Fibroblast of skin of right biceps (primary cell): ENCODE measurements around the gene PFKFB3.
"Not testable (repeated sequence)": the region's sequence is repeated elsewhere in the genome, so short reads cannot be mapped to it uniquely, and the experiment has no call there.

Experiments used
- DNase-seq: peaks from one replicate; pipeline ENCODE4 v3.0.0-alpha.2; 2013

The PFKFB3 gene

DNA sequence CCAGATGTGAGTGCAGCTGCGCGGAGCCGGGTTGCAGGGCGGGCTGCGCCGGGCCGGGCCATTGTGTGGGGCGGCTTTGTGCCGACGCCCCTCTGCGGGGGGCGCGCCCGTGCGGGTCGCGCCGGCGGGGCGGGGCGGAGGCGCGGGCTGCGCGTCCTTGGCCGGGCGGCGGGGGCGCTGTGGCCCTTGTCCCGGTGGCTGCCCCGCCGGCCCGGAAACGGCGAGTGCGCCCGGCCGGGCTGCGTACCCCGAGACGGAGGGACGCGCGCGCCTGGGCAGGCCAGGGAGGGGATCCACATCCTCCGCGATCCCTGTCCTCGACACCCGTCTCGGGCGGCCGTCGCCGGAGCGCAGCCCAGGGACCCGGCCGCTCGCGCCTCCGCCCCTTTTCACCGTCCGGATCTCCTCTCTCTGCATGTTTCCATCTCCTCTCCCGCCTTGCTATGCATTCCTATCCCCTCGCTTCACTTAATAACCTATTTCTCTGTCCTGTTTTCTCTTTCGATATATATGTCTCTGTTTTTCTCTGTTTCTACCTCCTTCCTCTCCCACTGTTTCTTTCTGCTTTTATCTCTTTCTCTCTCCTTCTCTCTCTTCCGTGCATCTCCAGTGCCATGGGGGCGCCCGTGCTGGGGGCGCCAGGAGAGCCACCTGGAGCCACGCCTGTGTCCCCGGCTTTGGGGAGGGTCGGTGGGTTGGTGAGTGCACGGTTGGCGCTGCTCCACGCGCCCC lies 765 bp downstream of the PFKFB3 start:
- peak; percentile 75 for DNase-seq

DNA sequence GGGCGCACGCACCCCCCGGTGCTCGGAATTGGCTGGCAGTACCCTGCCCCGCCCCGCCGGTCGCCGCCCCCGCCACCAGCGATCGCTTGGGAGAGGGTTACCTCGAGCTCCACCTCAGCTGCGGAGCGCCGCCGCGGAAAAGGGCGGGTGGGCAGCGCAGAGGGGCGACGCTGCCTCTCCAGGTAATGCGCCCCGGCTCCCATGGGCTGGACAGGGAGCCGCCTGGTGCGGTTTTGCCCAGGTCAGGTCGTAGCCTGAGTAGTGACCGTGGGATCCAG lies 1.3 kb downstream of the PFKFB3 start:
- DNase-seq = no peak

DNA sequence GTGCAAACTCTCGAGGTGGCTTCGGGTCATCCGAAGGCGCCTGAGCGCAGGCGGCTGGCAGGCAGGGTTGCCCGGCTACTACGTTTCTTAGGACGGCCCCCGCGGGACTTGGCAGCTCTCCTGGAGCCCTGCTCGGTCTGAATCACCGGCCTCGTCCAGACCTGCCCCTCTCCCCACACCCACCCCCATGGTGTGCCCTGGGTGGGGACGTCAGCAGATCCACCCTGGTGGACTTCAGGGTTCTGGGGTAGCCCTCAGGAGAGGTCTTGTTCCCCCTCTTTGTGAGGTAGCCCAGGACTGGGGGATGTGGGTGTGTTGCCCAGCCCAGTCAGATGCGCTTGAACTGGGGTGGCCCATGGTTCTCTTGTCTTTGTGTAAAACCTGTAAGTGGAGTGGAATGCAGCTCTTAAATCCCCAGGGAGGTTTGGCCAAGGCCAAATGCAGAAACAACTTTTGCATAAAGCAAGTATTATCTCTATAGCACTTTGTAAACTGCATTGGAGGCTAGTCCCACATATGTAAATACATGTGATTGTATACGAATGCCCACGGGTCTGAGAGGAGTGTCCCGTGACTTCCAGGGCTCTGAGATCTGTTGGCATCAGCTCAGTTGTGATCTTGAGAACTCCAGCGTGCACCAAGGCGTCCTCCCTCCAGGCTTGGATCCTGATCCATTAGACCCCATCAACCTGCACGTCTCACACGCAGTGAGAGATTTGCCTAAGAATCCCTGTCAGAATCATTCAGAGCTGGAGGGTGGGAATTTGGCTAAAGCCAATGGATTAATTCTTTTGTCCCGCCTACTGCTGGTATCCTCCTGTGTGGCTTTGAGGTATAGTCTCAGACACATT lies 1.8 kb downstream of the PFKFB3 start:
- DNase-seq = peak; percentile 83

DNA sequence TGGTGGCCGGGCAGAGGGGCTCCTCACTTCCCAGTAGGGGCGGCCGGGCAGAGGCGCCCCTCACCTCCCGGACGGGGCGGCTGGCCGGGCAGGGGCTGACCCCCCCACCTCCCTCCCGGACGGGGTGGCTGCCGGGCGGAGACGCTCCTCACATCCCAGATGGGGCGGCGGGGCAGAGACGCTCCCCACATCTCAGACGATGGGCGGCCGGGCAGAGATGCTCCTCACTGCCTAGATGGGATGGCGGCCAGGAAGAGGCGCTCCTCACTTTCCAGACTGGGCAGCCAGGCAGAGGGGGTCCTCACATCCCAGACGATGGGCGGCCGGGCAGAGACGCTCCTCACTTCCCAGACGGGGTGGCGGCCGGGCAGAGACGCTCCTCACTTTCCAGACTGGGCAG lies 3.8 kb downstream of the PFKFB3 start:
- not testable (repeated sequence) for DNase-seq

DNA sequence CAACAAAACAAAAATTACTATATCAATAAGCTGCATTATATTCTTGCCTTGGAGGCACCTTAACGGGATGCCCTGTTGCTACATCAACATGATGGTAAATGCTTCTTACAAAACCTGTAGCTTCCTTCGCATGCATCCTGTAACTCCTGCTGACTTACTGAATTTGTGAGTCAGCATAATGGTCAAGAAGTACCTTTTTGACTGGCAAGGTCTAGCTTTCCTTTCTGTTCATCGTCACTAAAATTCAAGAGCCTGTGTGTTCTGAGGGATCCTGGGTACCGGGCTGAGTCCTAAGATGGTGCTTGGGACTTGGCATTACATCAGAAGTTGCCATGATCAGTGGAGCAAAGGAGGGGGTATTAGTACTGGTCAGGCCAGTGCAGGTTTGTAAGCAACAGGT lies 4.9 kb downstream of the PFKFB3 start:
- DNase-seq = no peak

DNA sequence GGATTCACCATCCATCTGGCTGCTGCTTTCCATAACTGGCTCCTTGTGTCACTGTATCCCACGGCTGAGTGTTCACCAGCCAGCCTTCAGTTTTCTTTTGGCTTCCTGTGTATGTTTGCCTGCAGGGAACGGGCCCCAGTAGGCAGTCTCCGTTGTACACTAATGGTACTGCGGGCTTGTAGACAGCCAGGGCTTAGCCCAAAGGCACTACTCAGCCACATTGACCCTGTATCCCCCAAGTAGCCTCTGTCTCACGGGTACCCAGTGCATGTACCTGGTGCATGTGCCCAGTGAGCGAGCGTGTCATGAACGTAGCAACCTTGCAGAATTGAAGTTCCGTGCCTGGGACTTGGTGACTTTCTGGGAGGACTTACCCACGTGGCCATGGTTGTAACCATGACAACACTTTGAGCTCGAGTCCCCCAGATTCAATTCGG lies 6.1 kb downstream of the PFKFB3 start:
- no peak for DNase-seq

DNA sequence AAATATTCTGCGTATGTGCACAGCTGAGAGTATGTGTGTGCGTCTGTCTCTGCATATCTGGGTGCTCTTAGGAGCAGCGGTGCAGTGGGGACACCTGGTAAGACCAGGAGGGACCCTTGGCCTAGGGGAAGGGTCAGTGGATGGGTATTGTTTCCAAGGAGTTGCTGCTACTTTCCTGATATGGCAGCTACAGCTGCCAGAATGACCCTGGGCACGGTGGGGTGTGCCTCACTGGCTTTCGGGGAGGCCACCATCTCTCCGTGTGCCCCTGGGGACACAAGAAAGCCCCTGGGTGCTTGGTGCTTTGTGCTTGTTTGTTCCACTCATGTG lies 8.6 kb downstream of the PFKFB3 start:
- DNase-seq = no peak

DNA sequence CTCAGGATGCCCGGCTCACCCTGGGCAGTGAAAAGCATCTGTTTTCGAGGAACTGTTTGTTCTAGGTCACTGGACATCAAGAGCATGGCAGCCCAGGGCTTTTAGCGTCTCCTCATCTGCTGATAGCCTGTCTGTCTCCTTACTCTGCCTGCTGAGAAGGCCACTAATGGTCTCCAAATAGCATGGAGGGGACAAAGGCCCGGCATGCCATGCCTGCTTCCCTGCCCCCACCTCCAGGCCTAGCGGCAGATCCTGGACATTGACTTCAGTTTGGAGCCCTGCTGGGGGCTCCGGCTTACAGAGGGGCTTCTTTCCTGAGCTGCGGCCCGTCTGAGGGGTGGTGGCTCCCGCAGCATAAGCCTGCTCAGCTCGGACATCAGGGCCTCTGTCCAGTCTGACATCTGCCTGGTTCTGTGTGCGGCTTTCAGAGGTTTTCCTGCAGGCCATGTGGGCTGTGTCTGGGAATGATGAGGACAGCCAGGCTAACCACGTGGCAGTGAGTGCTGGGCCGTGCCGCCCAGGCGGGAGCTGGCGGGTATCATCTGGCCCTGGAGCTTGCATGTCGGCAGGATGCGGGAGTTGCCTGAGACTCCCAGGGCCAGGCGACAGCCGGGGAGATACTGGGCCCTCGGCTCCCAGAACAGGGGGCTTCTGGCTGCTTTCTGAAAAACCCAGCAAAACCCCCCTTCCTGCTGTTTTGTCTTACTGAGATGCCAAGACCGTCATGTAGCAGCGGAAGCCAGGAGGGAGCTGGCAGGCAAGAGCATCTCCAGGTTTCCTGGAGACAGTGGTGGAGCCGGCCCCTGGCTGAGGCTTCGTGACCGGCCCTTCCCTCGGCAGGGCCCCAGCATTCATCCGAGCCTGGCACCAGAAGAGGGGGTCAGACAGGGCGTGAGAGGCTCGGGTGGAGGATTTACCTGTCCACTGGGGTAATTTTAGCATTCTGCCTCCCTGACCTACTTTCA lies 9.2 kb downstream of the PFKFB3 start:
- DNase-seq = no peak

DNA sequence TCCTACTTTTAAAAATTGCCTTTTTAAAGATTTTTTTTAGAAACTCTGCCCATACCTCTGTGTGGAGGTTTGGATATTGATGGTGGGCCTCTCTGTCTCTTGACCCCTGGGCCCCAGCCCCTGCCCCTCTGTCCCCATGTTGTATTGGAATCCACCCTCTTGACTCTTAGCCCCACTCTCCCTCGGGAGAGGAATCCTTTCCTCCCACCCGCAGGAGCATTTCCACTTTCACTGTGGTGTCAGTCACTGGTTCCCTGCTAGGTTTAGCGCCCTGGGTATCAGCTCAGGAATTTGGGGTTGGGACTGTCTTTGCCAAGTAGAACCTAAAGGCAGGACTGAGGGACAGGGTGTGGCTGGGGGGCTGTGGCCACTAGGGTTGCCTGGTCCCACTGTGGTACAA lies 10.1 kb downstream of the PFKFB3 start:
- no peak for DNase-seq

DNA sequence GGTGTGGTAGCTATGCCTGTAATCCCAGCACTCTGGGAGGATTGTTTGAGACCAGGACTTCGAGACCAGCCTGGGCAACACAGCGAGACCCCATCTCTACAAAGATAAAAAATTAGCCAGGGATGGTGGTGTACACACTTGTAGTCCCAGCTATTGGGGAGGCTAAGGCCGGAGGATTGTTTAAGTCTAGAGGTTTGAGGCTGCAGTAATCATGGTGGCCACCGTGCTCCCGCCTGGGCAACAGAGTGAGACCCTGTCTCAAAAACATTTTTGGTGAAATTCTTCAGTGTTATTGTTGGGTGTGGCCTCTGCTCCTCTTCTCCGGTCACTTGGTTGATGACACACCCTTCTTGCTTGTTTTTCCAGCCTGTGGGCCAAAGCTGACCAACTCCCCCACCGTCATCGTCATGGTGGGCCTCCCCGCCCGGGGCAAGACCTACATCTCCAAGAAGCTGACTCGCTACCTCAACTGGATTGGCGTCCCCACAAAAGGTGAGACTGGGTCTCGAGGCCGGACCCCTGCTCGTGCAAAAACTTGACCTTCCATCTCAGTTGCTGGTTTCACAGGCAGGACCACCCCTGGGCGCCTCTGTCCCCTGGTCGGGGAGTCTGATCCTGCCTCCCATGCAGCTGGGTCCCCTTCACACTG lies 10.6 kb downstream of the PFKFB3 start:
- DNase-seq = no peak

DNA sequence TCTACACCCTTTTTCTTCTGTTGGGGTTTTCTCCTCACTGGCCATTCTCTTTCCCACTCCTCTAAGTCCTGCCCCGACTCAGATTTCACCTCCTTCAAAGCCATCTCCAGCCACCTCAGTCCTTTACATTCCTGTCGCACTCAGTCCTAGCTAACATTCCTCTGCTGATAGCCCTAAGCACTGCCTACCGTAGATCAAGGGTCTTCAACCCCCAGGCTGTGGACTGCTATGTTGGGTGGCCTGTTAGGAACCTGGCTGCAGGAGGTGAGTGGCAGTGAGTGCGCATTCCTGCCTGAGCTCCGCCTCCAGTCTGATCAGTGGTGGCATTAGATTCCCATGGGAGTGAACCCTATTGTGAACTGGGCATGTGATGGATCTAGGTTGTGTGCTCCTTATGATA lies 11.2 kb downstream of the PFKFB3 start:
- no peak for DNase-seq

DNA sequence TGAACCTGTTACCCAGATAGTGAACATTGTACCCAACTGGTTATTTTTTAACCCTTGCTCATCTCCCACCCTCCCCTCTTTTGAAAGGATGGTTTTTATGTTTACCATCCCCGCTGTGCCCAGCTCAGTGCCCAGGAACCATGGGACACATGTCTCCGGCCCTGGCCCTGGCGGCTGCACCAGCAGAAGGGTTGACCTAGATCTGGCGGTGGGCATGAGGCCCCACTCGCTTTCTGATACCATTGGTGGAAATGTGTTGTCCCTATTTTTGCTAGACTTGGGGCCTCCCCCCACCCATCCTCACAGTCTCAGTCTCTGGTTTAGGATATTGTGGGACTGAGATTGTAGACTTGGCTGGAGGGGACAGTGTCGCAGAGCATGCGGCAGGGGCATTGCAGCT lies 11.9 kb downstream of the PFKFB3 start:
- DNase-seq = no peak

DNA sequence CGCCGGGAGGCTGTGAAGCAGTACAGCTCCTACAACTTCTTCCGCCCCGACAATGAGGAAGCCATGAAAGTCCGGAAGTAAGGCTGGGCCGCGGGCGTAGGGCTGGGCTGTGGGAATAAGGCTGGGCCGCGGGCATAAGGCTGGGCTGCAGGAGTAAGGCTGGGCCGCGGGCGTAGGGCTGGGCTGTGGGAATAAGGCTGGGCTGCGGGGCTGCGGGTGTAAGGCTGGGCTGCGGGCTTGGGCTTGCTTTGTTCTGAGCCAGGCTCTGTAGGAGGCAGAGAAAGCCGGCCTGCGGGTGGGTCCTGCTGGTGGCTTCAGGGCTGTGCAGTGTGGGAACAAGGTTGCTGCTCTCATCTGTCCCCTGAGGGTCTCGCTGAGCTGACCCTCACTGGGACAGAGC lies 12.5 kb downstream of the PFKFB3 start:
- no peak for DNase-seq

DNA sequence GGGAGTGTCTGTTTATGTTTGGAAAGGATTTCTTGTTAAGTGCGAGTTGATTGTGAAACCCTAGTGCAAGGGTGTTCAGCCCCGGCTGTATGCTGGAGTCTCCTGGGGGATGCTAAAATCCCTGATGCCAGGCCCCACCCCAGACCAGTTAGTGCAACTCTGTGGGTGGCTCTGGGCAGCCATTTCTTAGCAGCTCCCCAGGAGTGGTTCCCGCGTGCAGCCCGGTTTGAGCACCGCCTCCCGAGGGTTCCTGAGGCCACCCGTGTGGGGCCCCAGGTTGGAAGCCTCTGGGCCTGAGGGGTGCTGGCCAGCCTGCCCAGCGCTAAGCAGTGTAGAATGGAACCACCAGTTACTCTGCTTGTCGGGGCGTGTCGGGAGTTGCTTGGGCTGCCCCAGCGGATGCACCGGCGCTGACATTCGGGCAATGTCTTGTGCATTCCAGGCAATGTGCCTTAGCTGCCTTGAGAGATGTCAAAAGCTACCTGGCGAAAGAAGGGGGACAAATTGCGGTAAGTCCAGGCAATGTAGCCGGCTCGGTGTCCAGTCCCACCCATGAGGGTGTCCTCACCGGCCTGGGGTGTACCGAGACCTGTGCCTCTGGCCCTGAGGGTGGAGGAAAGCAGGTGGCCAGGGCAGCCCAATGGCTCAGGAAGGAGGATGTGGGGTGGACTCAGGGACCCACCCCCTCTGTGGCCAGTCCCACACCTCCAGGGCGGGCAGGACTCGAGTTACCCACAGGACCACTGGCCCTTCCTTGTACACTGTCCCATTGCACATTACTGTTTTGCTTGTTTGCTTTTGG lies 13.2 kb downstream of the PFKFB3 start:
- no peak for DNase-seq

DNA sequence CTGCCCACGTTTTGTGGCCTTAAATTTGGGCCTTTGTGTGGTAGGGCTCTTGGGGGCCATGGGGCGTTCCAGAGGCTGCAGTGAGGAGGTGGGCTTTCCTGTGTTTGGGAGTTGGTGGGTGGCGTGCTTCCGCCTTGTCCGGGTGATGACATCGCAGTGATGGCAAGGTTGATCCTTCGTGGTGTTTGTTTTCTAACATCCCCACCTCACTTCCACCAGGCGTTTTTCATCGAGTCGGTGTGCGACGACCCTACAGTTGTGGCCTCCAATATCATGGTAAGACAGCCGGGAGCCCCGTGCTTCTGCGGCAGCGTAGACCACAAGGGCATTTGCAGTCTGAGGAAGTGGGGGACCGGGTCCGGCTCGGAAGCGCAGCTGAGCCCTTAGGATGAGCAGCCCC lies 14.2 kb downstream of the PFKFB3 start:
- no peak for DNase-seq

DNA sequence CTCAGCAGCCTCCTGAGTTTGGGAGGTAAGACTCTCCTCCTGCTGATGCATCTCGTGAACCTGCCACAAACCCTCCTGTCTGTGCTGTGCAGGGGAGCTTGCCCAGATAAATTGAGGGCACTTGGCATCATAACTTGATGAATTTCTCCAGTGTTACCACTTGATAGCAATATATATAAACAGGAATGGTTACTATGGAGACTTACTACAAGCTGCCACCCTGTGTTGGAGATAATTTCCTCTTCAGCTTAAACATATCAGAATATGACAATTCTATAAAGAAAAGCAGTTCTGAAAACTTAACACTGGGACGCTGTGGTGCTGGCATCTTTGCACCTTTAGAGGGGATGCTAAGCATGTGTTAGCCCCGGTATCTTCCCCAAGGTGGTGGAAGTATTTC lies 14.9 kb downstream of the PFKFB3 start:
- DNase-seq = no peak

DNA sequence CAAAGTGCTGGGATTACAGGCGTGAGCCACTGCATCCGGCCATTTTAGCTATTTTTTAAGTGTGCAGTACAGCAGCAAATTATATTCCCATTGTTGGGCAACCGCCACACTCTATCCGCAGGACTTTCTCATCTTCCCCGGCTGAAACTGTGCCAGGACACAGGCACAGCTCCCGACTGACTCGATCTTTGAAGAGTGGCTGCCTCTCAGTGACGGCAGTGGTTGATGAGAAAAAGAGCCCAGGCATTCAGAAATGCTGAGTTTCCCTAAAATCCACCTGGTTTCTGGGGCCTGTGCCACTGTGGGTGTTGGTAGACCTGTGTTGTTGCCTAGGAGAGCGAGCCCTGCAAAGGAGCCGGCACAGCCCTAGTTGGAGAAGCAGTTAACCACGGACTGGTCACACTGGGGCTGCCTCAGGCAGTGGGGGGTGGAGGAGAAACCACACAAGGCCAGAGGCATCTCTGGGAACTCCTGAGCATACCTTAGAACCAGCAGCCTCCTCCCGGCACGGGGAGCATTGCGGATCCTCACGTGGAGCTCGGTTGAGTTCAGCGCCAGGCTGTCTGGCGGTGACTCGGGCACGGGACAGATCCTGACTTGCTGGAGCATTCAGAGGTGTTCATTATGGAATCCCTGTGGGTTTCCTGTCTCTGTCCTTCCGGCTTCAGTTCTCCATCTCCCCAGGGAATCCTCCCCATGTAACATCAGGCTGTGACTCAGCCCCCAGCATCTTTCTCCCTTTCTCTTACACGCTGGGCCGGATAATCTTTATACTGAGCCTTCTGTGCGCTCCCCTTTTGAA lies 16.2 kb downstream of the PFKFB3 start:
- DNase-seq = peak; percentile 96

DNA sequence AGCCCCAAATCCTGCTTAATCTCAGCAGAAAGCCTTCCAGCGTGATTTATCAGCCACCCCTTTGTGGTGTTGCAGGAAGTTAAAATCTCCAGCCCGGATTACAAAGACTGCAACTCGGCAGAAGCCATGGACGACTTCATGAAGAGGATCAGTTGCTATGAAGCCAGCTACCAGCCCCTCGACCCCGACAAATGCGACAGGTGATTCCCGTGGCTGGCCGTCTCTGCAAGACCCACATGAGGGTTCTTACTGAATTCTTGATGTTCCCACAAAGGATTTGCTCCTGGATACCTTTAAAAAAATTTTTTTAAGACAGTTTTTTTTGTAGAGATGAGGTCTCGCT lies 16.7 kb downstream of the PFKFB3 start:
- DNase-seq = no peak

DNA sequence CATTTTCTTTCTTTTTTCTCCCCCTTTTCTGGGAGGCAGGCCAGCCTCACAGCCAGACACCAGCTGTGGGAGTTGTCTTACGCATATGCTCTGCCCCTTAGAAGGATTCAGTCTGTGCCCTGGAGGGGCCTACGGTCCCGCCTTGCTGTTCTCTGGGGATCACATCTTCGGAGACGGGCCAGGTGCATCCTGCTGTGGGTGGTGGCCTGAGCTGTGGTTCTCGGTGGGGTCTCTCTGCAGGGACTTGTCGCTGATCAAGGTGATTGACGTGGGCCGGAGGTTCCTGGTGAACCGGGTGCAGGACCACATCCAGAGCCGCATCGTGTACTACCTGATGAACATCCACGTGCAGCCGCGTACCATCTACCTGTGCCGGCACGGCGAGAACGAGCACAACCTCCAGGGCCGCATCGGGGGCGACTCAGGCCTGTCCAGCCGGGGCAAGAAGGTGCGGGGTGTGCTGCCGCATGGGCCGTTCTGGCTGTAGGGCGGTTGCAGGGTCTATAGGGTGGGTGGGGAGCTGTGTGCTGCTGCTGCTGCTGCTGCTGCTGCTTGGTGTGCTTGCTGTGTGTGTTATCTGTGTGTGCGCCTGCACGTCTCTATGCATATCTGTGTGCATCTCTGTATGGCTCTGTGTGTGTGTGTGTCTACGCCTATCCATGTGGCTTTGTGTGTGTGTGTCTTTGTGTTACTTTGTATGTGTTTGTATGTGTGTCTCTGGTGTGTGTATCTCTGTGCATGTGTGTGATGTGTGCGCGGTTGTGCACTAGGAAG lies 17.9 kb downstream of the PFKFB3 start:
- DNase-seq = no peak

DNA sequence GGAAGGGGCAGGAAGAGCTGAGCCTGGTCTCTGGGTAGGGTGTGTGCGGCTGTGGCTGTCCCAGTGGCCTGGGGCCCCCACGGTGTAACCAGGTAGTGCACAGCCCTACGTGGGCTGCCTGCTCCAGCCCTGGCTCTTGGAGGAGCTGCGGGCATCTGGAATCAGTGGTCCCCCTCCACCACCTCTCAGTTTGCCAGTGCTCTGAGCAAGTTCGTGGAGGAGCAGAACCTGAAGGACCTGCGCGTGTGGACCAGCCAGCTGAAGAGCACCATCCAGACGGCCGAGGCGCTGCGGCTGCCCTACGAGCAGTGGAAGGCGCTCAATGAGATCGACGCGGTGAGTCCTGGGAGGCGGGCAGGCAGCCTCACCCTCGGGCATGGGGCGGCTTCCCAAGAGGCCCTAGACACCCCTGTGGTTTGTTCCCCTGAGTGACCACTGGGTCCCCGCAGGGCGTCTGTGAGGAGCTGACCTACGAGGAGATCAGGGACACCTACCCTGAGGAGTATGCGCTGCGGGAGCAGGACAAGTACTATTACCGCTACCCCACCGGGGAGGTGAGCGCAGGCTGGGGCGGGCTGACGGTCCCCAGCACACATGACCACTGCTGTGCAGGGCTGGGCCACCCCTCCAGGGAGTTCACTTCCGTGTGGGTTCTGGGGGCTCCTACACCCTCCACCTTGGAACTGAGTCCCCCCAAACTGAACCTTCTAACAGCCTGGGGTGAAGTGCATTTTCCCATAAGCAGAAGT lies 18.6 kb downstream of the PFKFB3 start:
- no peak for DNase-seq
